ENCODE data around the gene PPP3CB.

PPP3CB gene

GRCh38 chr10:73495884-73496674 is at the start of gene PPP3CB:
TSS of gene PPP3CB (minus strand) at chr10:73496024. CDS start at chr10:73495889, 135 bp downstream.
- DNase-seq (ENCODE audit: low read depth): peak; percentile 98
- peak; percentile 42; the same call in 1 of the 2 replicates for TF ChIP-seq MYC (IDR thresholded peaks at IDR 0.05; ENCODE audit: low read depth, low read length)
- TF ChIP-seq POLR2A (IDR thresholded peaks at IDR 0.05; ENCODE audit: extremely low read depth, insufficient read length): no peak
- peak; percentile 56; the same call in 1 of the 2 replicates for TF ChIP-seq MAX (IDR thresholded peaks at IDR 0.05; ENCODE audit: low read depth, low read length)
- no peak for TF ChIP-seq CTCF (IDR thresholded peaks at IDR 0.05; ENCODE audit: low read depth, low read length)
- H3K4me3 ChIP-seq (ENCODE audit: low read depth, low read length): peak within 1 kb of the TSS; percentile 87

DNA sequence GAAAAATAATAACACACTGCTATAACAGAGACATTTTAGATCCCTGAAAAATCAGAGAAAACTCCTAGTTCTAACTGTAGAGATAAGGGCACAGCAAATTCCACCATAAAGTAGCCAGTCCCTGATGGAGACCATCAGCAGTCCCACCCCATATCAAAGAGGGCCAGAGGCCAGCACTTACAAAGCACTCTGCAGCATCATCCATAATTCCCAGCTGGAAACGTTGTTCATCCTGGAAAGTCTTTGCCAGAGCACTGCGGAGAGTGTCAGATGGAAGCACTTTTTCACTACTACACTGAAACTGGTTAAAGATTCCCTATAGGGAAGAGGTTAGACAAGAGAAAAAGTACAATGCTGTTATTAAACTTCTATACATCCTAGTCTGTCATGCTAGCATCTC is 49.5 kb upstream of the PPP3CB start:
- no peak overlapping the region for H3K4me3 ChIP-seq (ENCODE audit: low read depth, low read length)
- no peak for DNase-seq (ENCODE audit: low read depth)
- no peak for TF ChIP-seq CTCF (IDR thresholded peaks at IDR 0.05; ENCODE audit: low read depth, low read length)
- TF ChIP-seq POLR2A (IDR thresholded peaks at IDR 0.05; ENCODE audit: extremely low read depth, insufficient read length): no peak
- TF ChIP-seq MYC (IDR thresholded peaks at IDR 0.05; ENCODE audit: low read depth, low read length): no peak
- TF ChIP-seq MAX (IDR thresholded peaks at IDR 0.05; ENCODE audit: low read depth, low read length): no peak

DNA sequence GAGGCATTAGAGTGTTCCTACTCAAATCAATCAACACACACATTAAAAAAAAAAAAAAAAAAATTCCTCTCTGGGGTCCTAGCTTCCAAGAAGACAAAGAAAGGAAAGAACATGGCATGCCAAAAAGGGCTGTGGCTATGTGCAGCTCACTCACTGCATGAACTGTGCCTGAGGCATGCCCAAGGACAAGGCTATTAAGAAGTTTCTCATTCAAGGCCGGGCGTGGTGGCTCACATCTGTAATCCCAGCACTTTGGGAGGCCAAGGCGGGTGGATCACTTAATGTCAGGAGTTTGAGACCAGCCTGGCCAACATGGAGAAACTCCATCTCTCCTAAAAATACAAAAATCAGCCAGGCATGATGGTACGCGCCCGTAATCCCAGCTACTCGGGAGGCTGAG is 41.9 kb upstream of the PPP3CB start:
- no peak for TF ChIP-seq POLR2A (IDR thresholded peaks at IDR 0.05; ENCODE audit: extremely low read depth, insufficient read length)
- TF ChIP-seq CTCF (IDR thresholded peaks at IDR 0.05; ENCODE audit: low read depth, low read length): no peak
- TF ChIP-seq MAX (IDR thresholded peaks at IDR 0.05; ENCODE audit: low read depth, low read length): no peak
- no peak for TF ChIP-seq MYC (IDR thresholded peaks at IDR 0.05; ENCODE audit: low read depth, low read length)
- no peak for DNase-seq (ENCODE audit: low read depth)
- H3K4me3 ChIP-seq (ENCODE audit: low read depth, low read length): no peak overlapping the region

GRCh38 chr10:73537288-73537687 is 41.5 kb upstream of the PPP3CB start:
- DNase-seq (ENCODE audit: low read depth): peak; percentile 19
- TF ChIP-seq CTCF (IDR thresholded peaks at IDR 0.05; ENCODE audit: low read depth, low read length): no peak
- no peak for TF ChIP-seq MYC (IDR thresholded peaks at IDR 0.05; ENCODE audit: low read depth, low read length)
- TF ChIP-seq POLR2A (IDR thresholded peaks at IDR 0.05; ENCODE audit: extremely low read depth, insufficient read length): no peak
- no peak for TF ChIP-seq MAX (IDR thresholded peaks at IDR 0.05; ENCODE audit: low read depth, low read length)
- no peak overlapping the region for H3K4me3 ChIP-seq (ENCODE audit: low read depth, low read length)

GRCh38 chr10:73534857-73535256 is 39.0 kb upstream of the PPP3CB start:
- TF ChIP-seq POLR2A (IDR thresholded peaks at IDR 0.05; ENCODE audit: extremely low read depth, insufficient read length) (no peak), CTCF (IDR thresholded peaks at IDR 0.05; ENCODE audit: low read depth, low read length) (no peak), MAX (IDR thresholded peaks at IDR 0.05; ENCODE audit: low read depth, low read length) (no peak), MYC (IDR thresholded peaks at IDR 0.05; ENCODE audit: low read depth, low read length) (no peak)
- no peak overlapping the region for H3K4me3 ChIP-seq (ENCODE audit: low read depth, low read length)
- no peak for DNase-seq (ENCODE audit: low read depth)
